Right renal pelvis (tissue), 4 donors: ENCODE measurements around the gene SSTR4. TPM values are rescaled to one million over a fixed set of nuclear protein-coding genes. Genes with fewer than 3 reads are reported as not detected.
"Not testable (repeated sequence)": the region's sequence is repeated elsewhere in the genome, so short reads cannot be mapped to it uniquely, and the experiment has no call there.

Experiments
- DNase-seq, 4 donors: peaks; one replicate each; pipeline ENCODE4 v3.0.0-alpha.2; 2013; ENCODE audit warnings: low read depth in 4 of 4, low spot score in 3 of 4, missing footprints in 1 of 4
- polyA plus RNA-seq, 4 donors: library from polyadenylated mRNA; unstranded; fragments of 120-200 nt; gene quantifications; one replicate each; pipeline ENCODE4 v1.2.1, GENCODE V29; 2013; ENCODE audit not compliant: insufficient read length in 4 of 4

SSTR4 gene
- under 1 TPM in 1 of 4 donors, not detected in 3; 0.06 TPM for polyA plus RNA-seq

- no peak for DNase-seq
These were observed at the start of gene SSTR4 for GRCh38 chr20:23034721-23035671. Gene SSTR4 (plus strand): TSS chr20:23035312. CDS start chr20:23035484, 172 bp downstream.

GRCh38 chr20:22986601-22987000, 48.5 kb upstream of the SSTR4 start:
- no peak for DNase-seq

- not testable (repeated sequence) for DNase-seq
These were observed 43.7 kb upstream of the SSTR4 start for GRCh38 chr20:22991424-22991823.

- DNase-seq: no peak
These were observed 41.3 kb upstream of the SSTR4 start for GRCh38 chr20:22993823-22994222.

- no peak for DNase-seq
These were observed 39.2 kb upstream of the SSTR4 start for GRCh38 chr20:22995923-22996322.

- no peak for DNase-seq
These were observed 36.6 kb upstream of the SSTR4 start for GRCh38 chr20:22998476-22998875.

- DNase-seq: no peak
These were observed 35.4 kb upstream of the SSTR4 start for GRCh38 chr20:22999756-23000155.

- DNase-seq: no peak
These were observed 34.7 kb upstream of the SSTR4 start for GRCh38 chr20:23000232-23000947.

- DNase-seq: no peak
These were observed 32.8 kb upstream of the SSTR4 start for GRCh38 chr20:23002276-23002675.

- DNase-seq: no peak
These were observed 32.0 kb upstream of the SSTR4 start for GRCh38 chr20:23003077-23003635.

- DNase-seq: no peak
These were observed 31.1 kb upstream of the SSTR4 start for GRCh38 chr20:23003881-23004460.

- DNase-seq: no peak
These were observed 29.3 kb upstream of the SSTR4 start for GRCh38 chr20:23005776-23006175.

GRCh38 chr20:23007462-23007861, 27.6 kb upstream of the SSTR4 start:
- no peak for DNase-seq

GRCh38 chr20:23007886-23008655, 27.0 kb upstream of the SSTR4 start:
- no peak for DNase-seq

- DNase-seq: no peak
These were observed 26.4 kb upstream of the SSTR4 start for GRCh38 chr20:23008667-23009066.

GRCh38 chr20:23009636-23010035, 25.5 kb upstream of the SSTR4 start:
- no peak for DNase-seq

- no peak for DNase-seq
These were observed 25.0 kb upstream of the SSTR4 start for GRCh38 chr20:23010096-23010495.

GRCh38 chr20:23011008-23011721, 23.9 kb upstream of the SSTR4 start:
- no peak for DNase-seq

- no peak for DNase-seq
These were observed 21.7 kb upstream of the SSTR4 start for GRCh38 chr20:23013429-23013828.

GRCh38 chr20:23017516-23017915, 17.6 kb upstream of the SSTR4 start:
- DNase-seq: no peak
